ENCODE measurements around the gene NTM.

- TF ChIP-seq CTCF (IDR thresholded peaks at IDR 0.05; ENCODE audit: poor library complexity) (no peak), EZH2 (IDR thresholded peaks at IDR 0.05; ENCODE audit: borderline replicate concordance) (no peak)
Measured at GRCh38 chr11:131895865-131896264, 525.5 kb downstream of the NTM start.

Measured in hepatocyte (in vitro differentiated cells).